Ishikawa (cell line): ENCODE data around the gene TRIOBP.

ENCODE experiments used
- CEBPB ChIP-seq: IDR thresholded peaks from 2 replicates; pipeline ENCODE4 v1.6.1; 2012
- CREB1 ChIP-seq: IDR thresholded peaks from 2 replicates; pipeline ENCODE4 v1.6.1; 2012; ENCODE audit warnings: low read depth
- EGR1 ChIP-seq: IDR thresholded peaks from 2 replicates; pipeline ENCODE4 v1.6.1; 2012
- EP300 ChIP-seq: IDR thresholded peaks from 2 replicates; pipeline ENCODE4 v1.6.1; 2012; ENCODE audit warnings: borderline replicate concordance
- FOXM1 ChIP-seq: IDR thresholded peaks from 2 replicates; pipeline ENCODE4 v1.6.1; 2012; ENCODE audit warnings: low read depth, borderline replicate concordance
- NFIC ChIP-seq: IDR thresholded peaks from 2 replicates; pipeline ENCODE4 v1.6.1; 2012
- RAD21 ChIP-seq: IDR thresholded peaks from 2 replicates; pipeline ENCODE4 v1.6.1; 2012; ENCODE audit warnings: low read depth
- TAF1 ChIP-seq: IDR thresholded peaks from 2 replicates; pipeline ENCODE4 v1.6.1; 2012; ENCODE audit warnings: low read depth, mild to moderate bottlenecking
- TCF12 ChIP-seq: IDR thresholded peaks from 2 replicates; pipeline ENCODE4 v1.6.1; 2012; ENCODE audit warnings: low read depth
- TEAD4 ChIP-seq: IDR thresholded peaks from 2 replicates; pipeline ENCODE4 v1.6.1; 2012
- YY1 ChIP-seq: IDR thresholded peaks from 2 replicates; pipeline ENCODE4 v1.6.1; 2012; ENCODE audit warnings: low read depth
- ZBTB7A ChIP-seq: IDR thresholded peaks from 2 replicates; pipeline ENCODE4 v1.6.1; 2012; ENCODE audit warnings: low read depth
- TF ChIP-seq, protein P1 (sequence below): IDR thresholded peaks from 2 replicates; pipeline ENCODE4 v1.6.1; 2012
- TF ChIP-seq, protein P2 (sequence below): IDR thresholded peaks from 2 replicates; pipeline ENCODE4 v1.6.1; 2012
- TF ChIP-seq, protein P3 (sequence below): IDR thresholded peaks from 2 replicates; pipeline ENCODE4 v1.6.1; 2012; ENCODE audit warnings: low read depth, mild to moderate bottlenecking

Gene TRIOBP, protein sequence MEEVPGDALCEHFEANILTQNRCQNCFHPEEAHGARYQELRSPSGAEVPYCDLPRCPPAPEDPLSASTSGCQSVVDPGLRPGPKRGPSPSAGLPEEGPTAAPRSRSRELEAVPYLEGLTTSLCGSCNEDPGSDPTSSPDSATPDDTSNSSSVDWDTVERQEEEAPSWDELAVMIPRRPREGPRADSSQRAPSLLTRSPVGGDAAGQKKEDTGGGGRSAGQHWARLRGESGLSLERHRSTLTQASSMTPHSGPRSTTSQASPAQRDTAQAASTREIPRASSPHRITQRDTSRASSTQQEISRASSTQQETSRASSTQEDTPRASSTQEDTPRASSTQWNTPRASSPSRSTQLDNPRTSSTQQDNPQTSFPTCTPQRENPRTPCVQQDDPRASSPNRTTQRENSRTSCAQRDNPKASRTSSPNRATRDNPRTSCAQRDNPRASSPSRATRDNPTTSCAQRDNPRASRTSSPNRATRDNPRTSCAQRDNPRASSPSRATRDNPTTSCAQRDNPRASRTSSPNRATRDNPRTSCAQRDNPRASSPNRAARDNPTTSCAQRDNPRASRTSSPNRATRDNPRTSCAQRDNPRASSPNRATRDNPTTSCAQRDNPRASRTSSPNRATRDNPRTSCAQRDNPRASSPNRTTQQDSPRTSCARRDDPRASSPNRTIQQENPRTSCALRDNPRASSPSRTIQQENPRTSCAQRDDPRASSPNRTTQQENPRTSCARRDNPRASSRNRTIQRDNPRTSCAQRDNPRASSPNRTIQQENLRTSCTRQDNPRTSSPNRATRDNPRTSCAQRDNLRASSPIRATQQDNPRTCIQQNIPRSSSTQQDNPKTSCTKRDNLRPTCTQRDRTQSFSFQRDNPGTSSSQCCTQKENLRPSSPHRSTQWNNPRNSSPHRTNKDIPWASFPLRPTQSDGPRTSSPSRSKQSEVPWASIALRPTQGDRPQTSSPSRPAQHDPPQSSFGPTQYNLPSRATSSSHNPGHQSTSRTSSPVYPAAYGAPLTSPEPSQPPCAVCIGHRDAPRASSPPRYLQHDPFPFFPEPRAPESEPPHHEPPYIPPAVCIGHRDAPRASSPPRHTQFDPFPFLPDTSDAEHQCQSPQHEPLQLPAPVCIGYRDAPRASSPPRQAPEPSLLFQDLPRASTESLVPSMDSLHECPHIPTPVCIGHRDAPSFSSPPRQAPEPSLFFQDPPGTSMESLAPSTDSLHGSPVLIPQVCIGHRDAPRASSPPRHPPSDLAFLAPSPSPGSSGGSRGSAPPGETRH (N-terminal part only)

DNA sequence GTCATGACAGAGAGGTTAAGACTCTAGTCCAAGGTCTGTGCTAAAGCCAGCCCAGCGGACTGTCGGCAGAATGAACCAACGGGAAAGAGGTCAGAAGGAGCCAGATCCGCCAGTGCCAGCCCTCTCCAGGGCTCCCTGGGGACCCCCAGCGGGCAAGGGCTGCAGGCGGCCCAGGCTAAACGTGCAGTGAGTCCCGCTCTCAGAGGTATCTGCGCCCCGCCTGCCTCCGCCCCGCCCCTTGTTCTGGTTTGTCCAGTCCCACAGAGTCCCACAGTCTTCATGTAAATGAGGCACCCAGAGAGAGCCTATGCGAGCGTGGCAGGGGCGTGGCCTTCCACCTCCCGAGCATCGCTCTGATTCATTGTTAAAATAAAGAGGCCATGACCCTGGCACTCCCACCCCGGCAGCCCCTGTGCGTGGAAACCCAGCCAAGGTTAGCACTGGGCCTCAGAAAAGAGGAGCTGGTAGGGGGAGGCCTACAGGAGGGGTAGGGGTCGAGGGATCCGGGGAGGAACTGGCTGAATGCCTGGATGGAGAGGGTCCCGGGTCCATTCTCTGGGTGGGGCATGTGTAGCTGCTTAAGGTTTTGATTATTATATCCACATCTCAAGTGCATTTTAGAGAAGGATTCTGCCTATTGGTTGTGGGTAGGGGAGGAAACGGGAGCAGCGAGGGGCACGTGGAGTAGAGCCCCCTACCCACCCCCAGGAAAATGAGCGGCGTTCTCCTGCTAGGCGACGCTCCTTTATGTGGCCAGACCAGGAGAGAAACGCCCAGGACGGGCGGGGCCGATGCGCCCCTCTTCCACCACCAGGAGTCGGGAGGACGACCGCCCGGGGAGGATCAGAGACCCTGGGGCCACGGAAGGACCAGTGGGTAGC, at the start of gene TRIOBP:
TRIOBP (plus strand) TSS at position 392 of the 881 bp plus-strand sequence. CDS start 4,318 bp downstream, outside the sequence.
- TF ChIP-seq, protein P1, sequence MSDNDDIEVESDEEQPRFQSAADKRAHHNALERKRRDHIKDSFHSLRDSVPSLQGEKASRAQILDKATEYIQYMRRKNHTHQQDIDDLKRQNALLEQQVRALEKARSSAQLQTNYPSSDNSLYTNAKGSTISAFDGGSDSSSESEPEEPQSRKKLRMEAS = peak; percentile 6; the same call in 1 of the 2 replicates
- TF ChIP-seq FOXM1 (no peak), TAF1 (no peak), RAD21 (peak; percentile 37), ZBTB7A (peak; percentile 96), EGR1 (no peak), TCF12 (no peak), TEAD4 (peak; percentile 7; the same call in 1 of the 2 replicates), CEBPB (no peak)
- TF ChIP-seq, protein P2, sequence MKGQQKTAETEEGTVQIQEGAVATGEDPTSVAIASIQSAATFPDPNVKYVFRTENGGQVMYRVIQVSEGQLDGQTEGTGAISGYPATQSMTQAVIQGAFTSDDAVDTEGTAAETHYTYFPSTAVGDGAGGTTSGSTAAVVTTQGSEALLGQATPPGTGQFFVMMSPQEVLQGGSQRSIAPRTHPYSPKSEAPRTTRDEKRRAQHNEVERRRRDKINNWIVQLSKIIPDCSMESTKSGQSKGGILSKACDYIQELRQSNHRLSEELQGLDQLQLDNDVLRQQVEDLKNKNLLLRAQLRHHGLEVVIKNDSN = no peak

DNA sequence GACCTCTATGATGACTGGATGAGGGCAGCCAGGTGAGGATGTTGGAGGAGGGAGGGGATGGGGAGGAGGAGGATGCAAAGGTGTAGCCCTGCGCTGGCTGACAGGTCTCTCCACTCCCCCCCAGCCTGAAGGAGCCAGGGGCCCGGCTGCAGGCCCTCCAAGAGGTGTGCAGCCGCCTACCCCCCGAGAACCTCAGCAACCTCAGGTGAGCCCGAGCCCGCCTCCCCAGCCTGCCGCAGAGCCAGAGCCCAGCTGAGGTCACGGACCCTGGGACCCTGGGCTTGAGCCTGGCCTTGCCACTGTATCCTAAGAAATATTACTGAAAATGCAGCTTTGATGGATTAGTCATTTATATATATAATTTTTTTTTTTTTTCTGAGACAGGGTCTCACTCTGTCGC, 49.5 kb upstream of the TRIOBP start:
- TF ChIP-seq YY1 = no peak
- TF ChIP-seq TEAD4 = no peak
- no peak for TF ChIP-seq CREB1
- TF ChIP-seq, protein P1 = no peak
- TF ChIP-seq FOXM1 = no peak
- no peak for TF ChIP-seq EGR1
- no peak for TF ChIP-seq RAD21
- TF ChIP-seq ZBTB7A = no peak
- no peak for TF ChIP-seq EP300
- TF ChIP-seq TAF1 = no peak
- TF ChIP-seq NFIC = no peak
- no peak for TF ChIP-seq TCF12
- TF ChIP-seq CEBPB = no peak
- TF ChIP-seq, protein P3, sequence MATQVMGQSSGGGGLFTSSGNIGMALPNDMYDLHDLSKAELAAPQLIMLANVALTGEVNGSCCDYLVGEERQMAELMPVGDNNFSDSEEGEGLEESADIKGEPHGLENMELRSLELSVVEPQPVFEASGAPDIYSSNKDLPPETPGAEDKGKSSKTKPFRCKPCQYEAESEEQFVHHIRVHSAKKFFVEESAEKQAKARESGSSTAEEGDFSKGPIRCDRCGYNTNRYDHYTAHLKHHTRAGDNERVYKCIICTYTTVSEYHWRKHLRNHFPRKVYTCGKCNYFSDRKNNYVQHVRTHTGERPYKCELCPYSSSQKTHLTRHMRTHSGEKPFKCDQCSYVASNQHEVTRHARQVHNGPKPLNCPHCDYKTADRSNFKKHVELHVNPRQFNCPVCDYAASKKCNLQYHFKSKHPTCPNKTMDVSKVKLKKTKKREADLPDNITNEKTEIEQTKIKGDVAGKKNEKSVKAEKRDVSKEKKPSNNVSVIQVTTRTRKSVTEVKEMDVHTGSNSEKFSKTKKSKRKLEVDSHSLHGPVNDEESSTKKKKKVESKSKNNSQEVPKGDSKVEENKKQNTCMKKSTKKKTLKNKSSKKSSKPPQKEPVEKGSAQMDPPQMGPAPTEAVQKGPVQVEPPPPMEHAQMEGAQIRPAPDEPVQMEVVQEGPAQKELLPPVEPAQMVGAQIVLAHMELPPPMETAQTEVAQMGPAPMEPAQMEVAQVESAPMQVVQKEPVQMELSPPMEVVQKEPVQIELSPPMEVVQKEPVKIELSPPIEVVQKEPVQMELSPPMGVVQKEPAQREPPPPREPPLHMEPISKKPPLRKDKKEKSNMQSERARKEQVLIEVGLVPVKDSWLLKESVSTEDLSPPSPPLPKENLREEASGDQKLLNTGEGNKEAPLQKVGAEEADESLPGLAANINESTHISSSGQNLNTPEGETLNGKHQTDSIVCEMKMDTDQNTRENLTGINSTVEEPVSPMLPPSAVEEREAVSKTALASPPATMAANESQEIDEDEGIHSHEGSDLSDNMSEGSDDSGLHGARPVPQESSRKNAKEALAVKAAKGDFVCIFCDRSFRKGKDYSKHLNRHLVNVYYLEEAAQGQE = no peak

DNA sequence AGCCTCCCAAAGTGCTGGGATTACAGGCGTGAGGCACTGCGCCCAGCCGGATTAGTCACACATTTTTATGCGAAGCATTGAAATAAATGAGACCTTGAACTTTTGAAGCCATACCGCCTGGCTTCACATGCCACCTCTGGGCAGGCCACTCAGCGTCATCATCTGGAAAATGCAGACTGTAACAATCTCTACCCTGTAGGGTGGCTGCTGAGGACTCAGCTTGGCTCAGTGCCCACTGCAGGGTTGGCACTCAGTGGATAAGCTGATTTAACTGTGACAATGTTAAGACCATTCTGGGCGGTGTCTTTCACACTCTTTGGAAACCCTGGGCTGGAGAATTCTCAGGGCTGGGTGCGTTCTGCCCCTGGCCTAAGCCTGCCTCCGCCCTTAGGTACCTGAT, 48.9 kb upstream of the TRIOBP start:
- peak; percentile 67 for TF ChIP-seq NFIC
- TF ChIP-seq RAD21 = no peak

DNA sequence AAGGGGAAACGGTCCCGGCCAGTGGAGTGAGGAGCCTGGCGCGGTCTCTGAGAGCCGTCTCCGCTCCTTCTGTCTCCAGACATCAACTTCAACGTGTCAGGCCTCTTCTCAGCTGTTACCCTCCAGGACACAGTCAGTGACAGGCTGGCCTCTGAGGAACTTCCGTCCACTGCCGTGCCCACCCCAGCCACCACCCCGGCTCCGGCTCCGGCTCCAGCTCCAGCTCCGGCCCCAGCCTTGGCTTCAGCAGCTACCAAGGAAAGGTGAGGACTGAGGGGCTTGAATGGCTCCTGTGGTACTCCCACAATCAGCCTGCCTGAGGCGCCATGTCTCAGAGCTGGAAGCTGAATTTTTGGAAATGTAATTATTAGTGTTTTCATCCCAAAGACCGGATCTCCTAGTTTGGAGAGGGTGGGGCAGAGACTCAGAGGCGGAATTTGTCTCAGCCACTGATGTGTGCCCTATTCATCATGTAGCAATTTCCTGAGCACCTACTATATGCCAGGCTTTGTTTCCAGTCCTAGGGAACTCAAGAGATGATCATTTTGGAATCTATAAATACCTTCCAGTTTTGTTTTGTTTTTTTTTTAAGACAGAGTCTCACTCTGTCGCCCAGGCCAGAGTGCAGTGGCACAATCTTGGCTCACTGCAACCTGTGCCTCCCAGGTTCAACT, 46.2 kb upstream of the TRIOBP start:
- TF ChIP-seq NFIC = no peak
- TF ChIP-seq YY1 = no peak
- TF ChIP-seq TAF1 = no peak
- TF ChIP-seq CREB1 = no peak
- no peak for TF ChIP-seq EGR1
- TF ChIP-seq, protein P1 = no peak
- TF ChIP-seq CEBPB = no peak
- TF ChIP-seq, protein P2 = no peak
- TF ChIP-seq ZBTB7A = no peak
- TF ChIP-seq, protein P3 = no peak
- TF ChIP-seq TCF12 = no peak
- TF ChIP-seq RAD21 = no peak
- no peak for TF ChIP-seq EP300
- TF ChIP-seq FOXM1 = no peak
- no peak for TF ChIP-seq TEAD4
